Measurements from ENCODE around the gene VAMP8.

- TF ChIP-seq EZH2 (IDR thresholded peaks at IDR 0.05; ENCODE audit: insufficient read depth, poor library complexity, severe bottlenecking) (no peak), EZH2phosphoT487 (IDR thresholded peaks at IDR 0.05; ENCODE audit: insufficient read depth, low read depth) (no peak)
Observed at GRCh38 chr2:85607268-85608215, 30.2 kb downstream of the VAMP8 start.

Data from GM23248 (cell line).